Body of pancreas (tissue), 4 donors: ENCODE measurements around the gene XRN2. TPM values are rescaled to one million over a fixed set of nuclear protein-coding genes. Genes with fewer than 3 reads are reported as not detected.

ENCODE experiments used
- ATAC-seq: fragments of 150-250 bp; one replicate; pipeline ENCODE4 v1.9.1; 2016
- DNase-seq, 4 donors: peaks; one replicate each; pipeline ENCODE4 v3.0.0-alpha.2; 2019
- H3K27ac ChIP-seq, 4 donors: fragments of 200-600 bp; sonication (generic); 1 replicate in 3 of 4; 2 replicates in 1 of 4; pipeline versions ENCODE4 v1.5.1 to v1.6.1; 2016 to 2019; ENCODE audit warnings: mild to moderate bottlenecking in 1 of 4, mixed read lengths in 1 of 4, moderate library complexity in 1 of 4
- H3K27me3 ChIP-seq, 2 donors: fragments of 200-600 bp; sonication (generic); one replicate each; pipeline ENCODE4 v1.6.0; 2016; ENCODE audit warnings: mild to moderate bottlenecking in 1 of 2
- H3K36me3 ChIP-seq, 2 donors: fragments of 200-600 bp; sonication (generic); replicated peaks in 1 of 2; 2 replicates each; pipeline ENCODE4 v1.5.1; 2016; ENCODE audit warnings: low read depth in 2 of 2; ENCODE audit not compliant: insufficient read depth in 1 of 2
- H3K4me1 ChIP-seq: fragments of 200-600 bp; sonication (generic); one replicate; pipeline ENCODE4 v1.6.0; 2016
- H3K4me3 ChIP-seq, 2 donors: fragments of 200-600 bp; sonication (generic); 1 replicate in 1 of 2; 2 replicates in 1 of 2; pipeline ENCODE4 v1.5.1; 2016 to 2019
- H3K9me3 ChIP-seq, 3 donors: fragments of 200-600 bp; sonication (generic); 1 replicate in 2 of 3; 2 replicates in 1 of 3; pipeline ENCODE4 v1.5.1; 2016
- POLR2A ChIP-seq, 3 donors: fragments of 450-650 bp; IDR thresholded peaks; one replicate each; pipeline ENCODE4 v1.6.1; 2016; ENCODE audit warnings: antibody characterized with exemption in 3 of 3, mild to moderate bottlenecking in 2 of 3
- WGBS, 2 donors: methylation state at CpG; one replicate each; pipeline ENCODE4 v1.1.5; 2017; 5-methylcytosine and 5-hydroxymethylcytosine counted together
- intact Hi-C: fragments of 100-400 bp; cut with DNase I; formaldehyde crosslinking; loops from one replicate; pipeline ENCODE4 v1.15.1; 2023
- total RNA-seq, 2 donors: library from RNA; depleted of rRNA; stranded (reverse); fragments of >200 nt; gene quantifications; one replicate each; pipeline ENCODE4 v1.1.0, GENCODE V29; 2016
- TF ChIP-seq, protein P1 (sequence below), 7 experiments: fragments of 450-650 bp in 4 of 7; fragments of 200-600 bp in 3 of 7; sonication (generic) in 3 of 7; IDR thresholded peaks; one replicate each; pipeline ENCODE4 v1.5.1; 2016 to 2019; ENCODE audit warnings: antibody characterized with exemption in 7 of 7

The XRN2 gene
- total RNA-seq, 2 donors from 2014 or later: 26.0 to 32.9 TPM

- Histone ChIP-seq H3K27me3 (peaks cover 0 to 2% of the 10 kb centered on the region in 2 donors), H3K4me3 (no peak overlapping the region), H3K9me3 (no peaks in the 10 kb centered on the region), H3K36me3 (peaks cover 3 to 16% of the 10 kb centered on the region in 2 donors), H3K4me1 (no peaks in the 10 kb centered on the region), H3K27ac (no peak overlapping the region)
- ATAC-seq: no peak
- DNase-seq: no peak
- intact Hi-C loops: no loop called here
- TF ChIP-seq, protein P1, sequence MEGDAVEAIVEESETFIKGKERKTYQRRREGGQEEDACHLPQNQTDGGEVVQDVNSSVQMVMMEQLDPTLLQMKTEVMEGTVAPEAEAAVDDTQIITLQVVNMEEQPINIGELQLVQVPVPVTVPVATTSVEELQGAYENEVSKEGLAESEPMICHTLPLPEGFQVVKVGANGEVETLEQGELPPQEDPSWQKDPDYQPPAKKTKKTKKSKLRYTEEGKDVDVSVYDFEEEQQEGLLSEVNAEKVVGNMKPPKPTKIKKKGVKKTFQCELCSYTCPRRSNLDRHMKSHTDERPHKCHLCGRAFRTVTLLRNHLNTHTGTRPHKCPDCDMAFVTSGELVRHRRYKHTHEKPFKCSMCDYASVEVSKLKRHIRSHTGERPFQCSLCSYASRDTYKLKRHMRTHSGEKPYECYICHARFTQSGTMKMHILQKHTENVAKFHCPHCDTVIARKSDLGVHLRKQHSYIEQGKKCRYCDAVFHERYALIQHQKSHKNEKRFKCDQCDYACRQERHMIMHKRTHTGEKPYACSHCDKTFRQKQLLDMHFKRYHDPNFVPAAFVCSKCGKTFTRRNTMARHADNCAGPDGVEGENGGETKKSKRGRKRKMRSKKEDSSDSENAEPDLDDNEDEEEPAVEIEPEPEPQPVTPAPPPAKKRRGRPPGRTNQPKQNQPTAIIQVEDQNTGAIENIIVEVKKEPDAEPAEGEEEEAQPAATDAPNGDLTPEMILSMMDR (IDR thresholded peaks at IDR 0.05): no peak
- no peak for TF ChIP-seq POLR2A (IDR thresholded peaks at IDR 0.05)
- 90 to 94% methylated on average over 5 of the region's 5 CpGs for WGBS, 2 donors
Measured at GRCh38 chr20:21386111-21386510, 83.0 kb downstream of the XRN2 start.

GRCh38 chr20:21387528-21387927 lies 84.4 kb downstream of the XRN2 start:
- Histone ChIP-seq H3K4me1 (no peaks in the 10 kb centered on the region), H3K27ac (no peak overlapping the region), H3K27me3 (peaks cover 0 to 8% of the 10 kb centered on the region in 2 donors), H3K36me3 (peaks cover 3 to 13% of the 10 kb centered on the region in 2 donors), H3K4me3 (no peak overlapping the region), H3K9me3 (no peaks in the 10 kb centered on the region)
- TF ChIP-seq, protein P1 (IDR thresholded peaks at IDR 0.05): no peak
- TF ChIP-seq POLR2A (IDR thresholded peaks at IDR 0.05): no peak
- intact Hi-C loops: no loop called here
- no peak for ATAC-seq
- no peak for DNase-seq

- Histone ChIP-seq H3K9me3 (no peaks in the 10 kb centered on the region), H3K4me1 (no peaks in the 10 kb centered on the region), H3K4me3 (no peak overlapping the region), H3K27me3 (peaks cover 0 to 12% of the 10 kb centered on the region in 2 donors), H3K36me3 (peaks cover 3 to 9% of the 10 kb centered on the region in 2 donors), H3K27ac (no peak overlapping the region)
- TF ChIP-seq, protein P1 (IDR thresholded peaks at IDR 0.05): no peak
- TF ChIP-seq POLR2A (IDR thresholded peaks at IDR 0.05): no peak
- 81 to 90% methylated on average over 1 of the region's 1 CpG for WGBS, 2 donors
- intact Hi-C loops: no loop called here
- DNase-seq (no peak), ATAC-seq (no peak)
Measured at GRCh38 chr20:21388566-21388965, 85.4 kb downstream of the XRN2 start.

- TF ChIP-seq, protein P1 (IDR thresholded peaks at IDR 0.05): no peak
- no peak for TF ChIP-seq POLR2A (IDR thresholded peaks at IDR 0.05)
- Histone ChIP-seq H3K27me3 (peaks cover 0 to 15% of the 10 kb centered on the region in 2 donors), H3K4me1 (no peaks in the 10 kb centered on the region), H3K9me3 (no peaks in the 10 kb centered on the region), H3K36me3 (peaks cover 3 to 8% of the 10 kb centered on the region in 2 donors), H3K4me3 (no peak overlapping the region), H3K27ac (no peak overlapping the region)
- ATAC-seq (no peak), DNase-seq (no peak)
- intact Hi-C loops: no loop called here
- 0% methylated on average over 1 of the region's 1 CpG for WGBS, 2 donors
Measured at GRCh38 chr20:21389368-21389767, 86.2 kb downstream of the XRN2 start.

- TF ChIP-seq POLR2A (IDR thresholded peaks at IDR 0.05): no peak
- TF ChIP-seq, protein P1 (IDR thresholded peaks at IDR 0.05): no peak
- Histone ChIP-seq H3K27me3 (peaks cover 0 to 26% of the 10 kb centered on the region in 2 donors), H3K4me1 (peaks cover 4% of the 10 kb centered on the region), H3K27ac (no peak overlapping the region), H3K9me3 (no peaks in the 10 kb centered on the region), H3K36me3 (peaks cover 3 to 8% of the 10 kb centered on the region in 2 donors), H3K4me3 (no peak overlapping the region)
- intact Hi-C loops: no loop called here
- DNase-seq (no peak), ATAC-seq (no peak)
- 97% methylated on average over 7 of the region's 7 CpGs for WGBS, 2 donors
Measured at GRCh38 chr20:21390768-21391167, 87.6 kb downstream of the XRN2 start.
